ENCODE data around the gene CD300LG.
A peak's percentile ranks its signal among the peaks of the same experiment; 100 is the strongest.
"Not testable (repeated sequence)": the region's sequence is repeated elsewhere in the genome, so short reads cannot be mapped to it uniquely, and the experiment has no call there.

CD300LG gene

GRCh38 chr17:43826206-43826605 lies 20.8 kb upstream of the CD300LG start:
- no peak for DNase-seq

DNA sequence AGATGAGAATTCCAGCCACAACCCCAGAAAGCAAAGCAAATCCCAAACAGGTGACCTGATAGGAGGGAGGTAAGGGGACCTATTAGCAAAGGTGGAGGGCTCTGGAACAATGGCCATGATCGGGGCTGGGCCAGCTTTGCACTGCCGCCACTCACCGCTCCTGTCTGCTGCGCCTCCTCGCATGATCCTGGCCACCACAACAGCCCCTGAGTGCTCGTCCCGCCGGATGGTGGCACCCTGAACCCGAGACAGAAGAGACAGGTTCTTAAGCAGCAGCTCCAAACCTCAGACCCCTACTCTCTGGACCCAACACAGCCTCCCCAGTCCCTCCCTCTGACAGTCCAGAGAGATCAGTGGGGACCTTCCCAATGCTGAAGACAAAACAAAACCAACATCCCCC lies 19.4 kb upstream of the CD300LG start:
- DNase-seq, result no peak

- DNase-seq, result no peak
Measured at GRCh38 chr17:43829738-43830137, 17.2 kb upstream of the CD300LG start.

- DNase-seq, result no peak
Measured at GRCh38 chr17:43830510-43831140, 16.4 kb upstream of the CD300LG start.

DNA sequence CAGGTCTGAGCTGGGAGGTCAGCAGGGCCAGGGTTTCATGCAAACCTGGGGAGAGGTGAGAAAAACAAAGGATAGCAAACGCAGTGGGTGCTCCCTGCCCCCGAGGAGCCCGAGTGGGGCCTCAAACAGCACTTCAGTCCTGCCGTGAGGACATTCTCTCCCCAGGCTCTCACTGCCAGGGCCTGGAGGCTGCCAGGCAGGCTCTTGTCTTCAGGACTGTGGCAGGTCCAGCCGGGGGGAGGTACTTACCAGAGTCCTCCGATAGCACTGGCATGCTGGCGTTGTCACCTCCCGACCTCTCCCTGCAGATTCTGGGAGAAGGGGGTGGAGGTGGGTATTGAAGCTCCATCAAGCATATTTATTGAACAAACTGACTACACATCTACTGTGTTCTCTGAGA lies 15.3 kb upstream of the CD300LG start:
- DNase-seq, result no peak

DNA sequence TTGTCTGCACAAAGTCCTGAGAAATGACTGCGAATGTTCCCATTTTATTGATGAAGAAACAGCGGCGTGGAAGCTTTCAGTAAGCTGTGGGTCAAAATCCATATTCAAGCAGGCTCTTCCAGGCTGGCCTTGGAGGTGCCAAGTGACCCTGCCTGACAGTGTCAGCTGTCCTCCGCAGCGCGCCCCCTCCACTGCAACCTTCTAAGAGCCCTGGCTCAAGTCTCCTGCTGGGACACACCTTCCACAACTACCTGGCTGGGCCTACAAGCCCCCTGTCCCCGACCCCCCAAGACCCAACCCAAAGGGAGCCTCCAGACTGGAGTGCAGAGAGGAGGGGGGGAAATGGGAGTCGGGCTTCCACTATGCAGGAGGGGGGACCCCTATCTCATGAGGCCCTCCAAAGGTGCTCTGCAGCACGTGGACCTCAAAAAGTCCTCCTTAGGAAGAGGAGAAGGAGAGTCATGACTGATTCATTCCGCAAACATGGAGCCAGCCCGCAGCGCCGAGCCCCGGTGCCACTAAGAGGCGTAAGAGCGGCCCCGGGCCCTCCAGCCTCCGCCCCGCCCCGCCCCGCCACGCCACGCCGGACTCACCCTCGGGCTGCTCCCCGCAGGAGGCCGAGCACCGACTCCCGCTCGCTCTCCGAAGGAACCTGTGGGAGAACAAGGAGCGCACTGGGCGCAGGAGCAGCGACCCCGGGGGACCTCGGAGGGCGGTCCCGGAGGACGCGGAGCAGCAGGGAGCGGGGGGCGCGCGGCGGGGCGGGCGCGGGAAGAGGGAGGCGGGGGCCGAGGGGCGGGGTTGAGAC lies 14.6 kb upstream of the CD300LG start:
- DNase-seq, result peak in 1 of 2 experiments; percentile 5

GRCh38 chr17:43832976-43833829 lies 13.8 kb upstream of the CD300LG start, which contains the start of gene MPP3:
MPP3 (minus strand) TSS chr17:43833146; CDS start chr17:43831906, 1,240 bp downstream.
- peak in 1 of 2 experiments; percentile 27 for DNase-seq

GRCh38 chr17:43834106-43834505 lies 12.9 kb upstream of the CD300LG start:
- DNase-seq, result no peak

GRCh38 chr17:43839670-43840108 lies 7.3 kb upstream of the CD300LG start:
- peak; percentile 93 for DNase-seq

- DNase-seq, result no peak
Measured at GRCh38 chr17:43840814-43841213, 6.2 kb upstream of the CD300LG start.

DNA sequence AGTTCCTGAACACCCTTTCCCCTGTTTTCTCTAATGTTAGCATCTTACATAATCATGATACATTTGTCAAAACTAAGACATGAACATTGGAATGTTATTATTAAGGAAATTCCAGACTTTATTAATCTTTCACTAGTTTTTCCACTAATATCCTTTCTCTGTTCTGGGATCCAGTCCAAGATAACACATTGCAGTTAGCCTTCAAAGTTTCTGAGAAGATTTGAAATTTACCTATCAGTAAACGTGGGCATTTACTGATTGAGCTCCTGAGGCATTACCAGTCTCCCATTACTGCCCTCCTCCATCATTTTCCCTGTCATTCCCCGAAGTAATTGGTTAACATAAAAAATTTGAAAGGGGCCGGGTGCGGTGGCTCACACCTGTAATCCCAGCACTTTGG lies 5.7 kb upstream of the CD300LG start:
- DNase-seq, result no peak

DNA sequence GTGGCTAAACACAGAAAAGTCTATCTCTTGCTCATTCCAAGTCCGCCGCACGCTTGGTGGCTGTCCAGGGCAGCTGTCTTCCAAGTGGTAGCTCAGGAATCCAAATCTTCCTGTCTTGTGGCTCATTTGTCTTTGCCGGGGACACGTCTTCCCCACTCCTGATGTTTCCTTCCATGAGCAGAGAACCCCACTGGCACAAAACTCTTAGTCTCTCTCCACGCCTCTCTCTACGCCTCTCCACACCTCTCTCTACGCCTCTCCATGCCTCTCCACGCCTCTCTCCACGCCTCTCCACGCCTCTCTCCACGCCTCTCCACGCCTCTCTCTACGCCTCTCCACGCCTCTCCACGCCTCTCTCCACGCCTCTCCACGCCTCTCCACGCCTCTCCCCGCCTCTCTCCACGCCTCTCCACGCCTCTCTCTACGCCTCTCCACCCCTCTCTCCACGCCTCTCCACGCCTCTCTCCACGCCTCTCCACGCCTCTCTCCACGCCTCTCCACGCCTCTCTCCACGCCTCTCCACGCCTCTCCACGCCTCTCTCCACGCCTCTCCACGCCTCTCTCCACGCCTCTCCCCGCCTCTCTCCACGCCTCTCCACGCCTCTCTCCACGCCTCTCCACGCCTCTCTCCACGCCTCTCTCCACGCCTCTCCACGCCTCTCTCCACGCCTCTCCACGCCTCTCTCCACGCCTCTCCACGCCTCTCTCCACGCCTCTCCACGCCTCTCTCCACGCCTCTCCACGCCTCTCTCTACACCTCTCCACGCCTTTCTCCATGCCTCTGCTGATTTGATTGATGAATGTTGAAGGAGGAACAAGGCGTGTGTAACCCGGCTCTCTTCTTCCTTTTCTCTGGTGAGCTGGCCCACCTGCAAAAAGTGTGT lies 4.6 kb upstream of the CD300LG start:
- DNase-seq, result not testable (repeated sequence)

- no peak for DNase-seq
Measured at GRCh38 chr17:43842975-43843325, 4.0 kb upstream of the CD300LG start.

DNA sequence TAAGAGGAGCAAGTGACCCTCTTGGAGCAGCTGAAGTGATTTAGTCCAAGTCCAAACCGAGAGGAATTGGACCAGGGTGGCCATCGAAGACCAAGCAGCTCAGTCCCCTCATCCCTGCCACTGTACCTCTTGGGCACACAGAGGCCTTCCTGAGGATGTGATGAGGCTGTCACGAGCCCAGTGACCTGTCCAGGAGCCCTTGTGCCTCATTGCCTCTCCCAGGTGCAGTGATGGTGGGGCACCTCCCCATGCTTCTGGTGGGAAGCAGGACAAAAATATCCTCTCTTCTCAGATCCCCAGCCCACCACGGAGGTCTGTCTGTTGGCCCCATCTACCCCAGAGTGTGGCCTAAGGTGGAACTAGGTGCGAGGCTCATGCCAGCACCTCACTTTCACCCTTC lies 2.7 kb upstream of the CD300LG start:
- DNase-seq, result no peak

DNA sequence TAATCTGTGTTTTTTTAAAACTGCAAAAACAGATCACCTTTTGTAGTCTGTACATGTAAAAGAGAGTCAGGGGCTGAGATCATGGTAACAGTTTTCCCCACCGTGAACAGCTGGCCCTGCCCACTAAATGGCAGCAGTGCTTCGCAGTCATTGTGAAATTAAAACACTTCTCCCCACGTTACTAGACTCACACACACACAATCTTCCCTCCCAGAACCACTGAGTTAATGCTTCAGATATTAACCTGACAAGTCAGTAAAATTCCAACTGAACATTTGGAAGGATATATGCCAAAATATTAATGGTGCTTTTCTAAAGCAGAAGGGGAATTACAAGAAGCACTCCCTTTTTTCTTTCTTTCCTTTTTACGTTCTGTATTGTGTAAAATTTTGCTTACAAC lies 1.2 kb upstream of the CD300LG start:
- DNase-seq, result no peak

- DNase-seq, result peak in 1 of 2 experiments; percentile 35
Measured at GRCh38 chr17:43846221-43846712, 709 bp upstream of the CD300LG start.

DNA sequence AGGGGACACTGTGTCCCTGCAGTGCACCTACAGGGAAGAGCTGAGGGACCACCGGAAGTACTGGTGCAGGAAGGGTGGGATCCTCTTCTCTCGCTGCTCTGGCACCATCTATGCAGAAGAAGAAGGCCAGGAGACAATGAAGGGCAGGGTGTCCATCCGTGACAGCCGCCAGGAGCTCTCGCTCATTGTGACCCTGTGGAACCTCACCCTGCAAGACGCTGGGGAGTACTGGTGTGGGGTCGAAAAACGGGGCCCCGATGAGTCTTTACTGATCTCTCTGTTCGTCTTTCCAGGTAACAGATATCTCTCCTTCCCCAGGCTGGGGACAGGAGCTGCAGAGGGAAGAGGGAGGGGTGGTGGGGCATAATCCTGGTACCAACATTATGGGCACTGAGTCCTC lies 1.6 kb downstream of the CD300LG start:
- DNase-seq, result no peak

DNA sequence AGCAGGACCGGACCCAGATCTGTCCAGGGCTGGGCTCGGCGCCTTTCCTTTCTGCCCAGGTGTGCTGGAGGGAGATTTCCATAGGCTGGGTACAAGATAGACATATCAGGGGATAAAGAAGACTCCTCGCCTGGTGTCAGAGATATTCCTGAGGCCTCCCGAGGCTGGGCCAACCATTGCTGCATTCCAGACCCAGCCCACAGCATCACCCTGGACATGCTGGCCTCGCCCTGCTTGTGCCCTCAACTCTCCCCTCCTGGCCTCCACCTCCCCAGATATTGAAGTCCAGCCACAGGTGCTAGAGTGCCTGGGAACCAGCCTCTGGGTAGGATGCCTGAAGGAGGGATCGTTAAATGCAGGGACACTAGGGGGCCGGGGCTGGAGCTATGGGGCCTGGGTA lies 2.1 kb downstream of the CD300LG start:
- no peak for DNase-seq

GRCh38 chr17:43852571-43852970 lies 5.6 kb downstream of the CD300LG start:
- no peak for DNase-seq

GRCh38 chr17:43853546-43853945 lies 6.6 kb downstream of the CD300LG start:
- DNase-seq, result no peak

DNA sequence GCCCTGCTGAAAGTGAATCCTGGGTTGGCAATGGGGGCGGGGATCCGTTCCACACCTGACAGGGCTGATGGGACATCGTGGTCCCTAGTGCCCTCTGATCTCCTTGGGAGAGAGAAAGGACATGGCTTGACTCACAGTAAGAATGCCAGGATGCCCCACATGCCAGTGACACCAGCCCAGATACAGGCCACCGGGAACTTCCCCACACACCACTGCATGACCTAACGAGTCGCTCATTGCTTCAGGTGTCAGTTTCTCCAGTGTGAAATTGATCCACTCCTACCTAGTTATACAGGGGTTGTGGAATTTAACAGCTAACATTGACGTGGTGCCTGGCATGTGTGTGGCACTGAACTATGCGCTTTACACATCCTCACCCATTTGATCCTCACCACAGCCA lies 7.5 kb downstream of the CD300LG start:
- no peak for DNase-seq

- DNase-seq, result no peak
Measured at GRCh38 chr17:43855061-43855460, 8.1 kb downstream of the CD300LG start.
